Caco-2 (cell line): ENCODE measurements around the gene LINC00632. TPM values are rescaled to one million over a fixed set of nuclear protein-coding genes. Genes with fewer than 3 reads are reported as not detected.

Experiments used
- BruUV-seq: library from RNA; stranded (reverse); fragments of 400-500 nt; replicated peaks from 2 replicates; lab custom pipeline; 2021; lab: Mats Ljungman, UMichigan
- CTCF ChIA-PET: fragments of 300-600 bp; sonication (Branson Sonifier 250); formaldehyde crosslinking; loops from one replicate; lab custom pipeline; 2022; ENCODE audit warnings: antibody characterized with exemption; lab: Charles Lee
- POLR2A ChIA-PET: fragments of 300-600 bp; sonication (Branson Sonifier 250); formaldehyde crosslinking; loops from one replicate; lab custom pipeline; 2022; ENCODE audit warnings: antibody characterized with exemption; lab: Charles Lee
- DNase-seq, 2 experiments: peaks; one replicate each; pipeline versions ENCODE4 v3.0.0 to v3.0.0-alpha.2; 2020 to 2022
- H3K27me3 ChIP-seq: replicated peaks from 2 replicates; pipeline ENCODE4 v1.6.0; 2011; ENCODE audit warnings: low read length; ENCODE audit not compliant: control insufficient read depth, insufficient read depth
- H3K36me3 ChIP-seq: 2 replicates; pipeline ENCODE4 v1.5.1; 2011; ENCODE audit warnings: low read length; ENCODE audit not compliant: control insufficient read depth, insufficient read depth
- H3K4me1 ChIP-seq: fragments of 250-450 bp; sonication (Bioruptor Pico); 2 replicates; pipeline ENCODE4 v1.5.1; 2020; ENCODE audit warnings: mild to moderate bottlenecking
- H3K4me3 ChIP-seq: 2 replicates; pipeline ENCODE4 v1.5.1; 2011; ENCODE audit warnings: low read depth, mild to moderate bottlenecking, control low read depth, low read length
- H3K9me3 ChIP-seq: fragments of 250-450 bp; sonication (Bioruptor Pico); 2 replicates; pipeline ENCODE4 v1.5.1; 2020; ENCODE audit warnings: mild to moderate bottlenecking, moderate library complexity
- H3K27ac Mint-ChIP-seq: one replicate; pipeline ENCODE4 v1.8.0; 2022; ENCODE audit warnings: mixed read lengths; ENCODE audit not compliant: unreplicated experiment
- H3K27me3 Mint-ChIP-seq: one replicate; pipeline ENCODE4 v1.8.0; 2022; ENCODE audit warnings: mixed read lengths; ENCODE audit not compliant: insufficient read depth, unreplicated experiment
- H3K36me3 Mint-ChIP-seq: one replicate; pipeline ENCODE4 v1.8.0; 2022; ENCODE audit warnings: mild to moderate bottlenecking, mixed read lengths; ENCODE audit not compliant: insufficient read depth, unreplicated experiment
- H3K4me1 Mint-ChIP-seq: one replicate; pipeline ENCODE4 v1.8.0; 2022; ENCODE audit warnings: low read depth, mixed read lengths; ENCODE audit not compliant: unreplicated experiment
- H3K4me3 Mint-ChIP-seq: one replicate; pipeline ENCODE4 v1.8.0; 2022; ENCODE audit warnings: mild to moderate bottlenecking, moderate library complexity, mixed read lengths; ENCODE audit not compliant: unreplicated experiment
- H3K9me3 Mint-ChIP-seq: one replicate; pipeline ENCODE4 v1.8.0; 2022; ENCODE audit warnings: mixed read lengths; ENCODE audit not compliant: unreplicated experiment
- intact Hi-C: fragments of 100-400 bp; cut with micrococcal nuclease; formaldehyde crosslinking; loops from one replicate; pipeline ENCODE4 v1.10.0; 2022; ENCODE audit not compliant: unreplicated experiment
- total RNA-seq: library from RNA; stranded (reverse); gene quantifications from 2 replicates; pipeline ENCODE4 v1.2.3, GENCODE V29; 2022
- TF ChIP-seq, protein P1 (sequence below), 2 experiments: fragments of 200-600 bp in 1 of 2; IDR thresholded peaks; 1 replicate in 1 of 2; 2 replicates in 1 of 2; pipeline versions ENCODE4 v1.5.1 to v1.8.0; 2011 to 2022; ENCODE audit warnings: antibody characterized with exemption in 1 of 2, control low read depth in 1 of 2, inconsistent platforms in 1 of 2, low read depth in 1 of 2, low read length in 1 of 2, mild to moderate bottlenecking in 1 of 2, moderate library complexity in 1 of 2; ENCODE audit not compliant: insufficient read depth in 1 of 2, severe bottlenecking in 1 of 2, unreplicated experiment in 1 of 2

Gene LINC00632
- total RNA-seq, 1 experiment from 2014 or later = not detected

GRCh38 chrX:140815868-140816267 lies 106.3 kb downstream of the LINC00632 start:
- Mint-ChIP-seq H3K36me3 (no peaks in the 10 kb centered on the region), H3K4me1 (no peaks in the 10 kb centered on the region), H3K27ac (no peak overlapping the region), H3K27me3 (no peaks in the 10 kb centered on the region), H3K4me3 (no peak overlapping the region), H3K9me3 (no peaks in the 10 kb centered on the region)
- no TSS peak for BruUV-seq
- intact Hi-C loops = no loop called here
- H3K9me3 ChIP-seq = no peaks in the 10 kb centered on the region
- POLR2A ChIA-PET = no interaction called here
- TF ChIP-seq, protein P1, sequence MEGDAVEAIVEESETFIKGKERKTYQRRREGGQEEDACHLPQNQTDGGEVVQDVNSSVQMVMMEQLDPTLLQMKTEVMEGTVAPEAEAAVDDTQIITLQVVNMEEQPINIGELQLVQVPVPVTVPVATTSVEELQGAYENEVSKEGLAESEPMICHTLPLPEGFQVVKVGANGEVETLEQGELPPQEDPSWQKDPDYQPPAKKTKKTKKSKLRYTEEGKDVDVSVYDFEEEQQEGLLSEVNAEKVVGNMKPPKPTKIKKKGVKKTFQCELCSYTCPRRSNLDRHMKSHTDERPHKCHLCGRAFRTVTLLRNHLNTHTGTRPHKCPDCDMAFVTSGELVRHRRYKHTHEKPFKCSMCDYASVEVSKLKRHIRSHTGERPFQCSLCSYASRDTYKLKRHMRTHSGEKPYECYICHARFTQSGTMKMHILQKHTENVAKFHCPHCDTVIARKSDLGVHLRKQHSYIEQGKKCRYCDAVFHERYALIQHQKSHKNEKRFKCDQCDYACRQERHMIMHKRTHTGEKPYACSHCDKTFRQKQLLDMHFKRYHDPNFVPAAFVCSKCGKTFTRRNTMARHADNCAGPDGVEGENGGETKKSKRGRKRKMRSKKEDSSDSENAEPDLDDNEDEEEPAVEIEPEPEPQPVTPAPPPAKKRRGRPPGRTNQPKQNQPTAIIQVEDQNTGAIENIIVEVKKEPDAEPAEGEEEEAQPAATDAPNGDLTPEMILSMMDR (IDR thresholded peaks at IDR 0.05; ENCODE audit: insufficient read depth in 1 of 2, low read depth in 1 of 2, low read length in 1 of 2, severe bottlenecking in 1 of 2, unreplicated experiment in 1 of 2) = no peak
- no peaks in the 10 kb centered on the region for H3K36me3 ChIP-seq
- H3K27me3 ChIP-seq = no peaks in the 10 kb centered on the region
- no peaks in the 10 kb centered on the region for H3K4me1 ChIP-seq
- CTCF ChIA-PET = no interaction called here
- DNase-seq = no peak
- no peak overlapping the region for H3K4me3 ChIP-seq

DNA sequence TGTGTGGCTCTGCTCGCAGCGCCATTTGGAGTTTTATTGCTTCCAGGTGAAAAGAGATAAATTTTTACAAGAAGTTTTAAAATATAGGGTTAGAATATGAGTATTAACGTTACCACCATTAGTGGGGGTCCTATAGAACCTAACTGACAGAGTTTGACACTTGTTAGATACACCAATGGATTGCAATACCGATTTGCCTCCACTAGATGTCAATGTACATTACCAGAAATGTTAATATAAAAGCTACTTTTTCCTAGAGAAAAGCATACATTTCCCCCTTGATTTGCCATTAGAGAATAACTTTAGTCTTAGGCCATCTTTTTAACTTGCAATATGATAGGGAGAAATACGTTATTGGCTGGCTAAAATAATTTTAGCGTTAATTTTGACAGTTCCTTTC lies 108.4 kb downstream of the LINC00632 start:
- Histone ChIP-seq H3K4me1 (no peaks in the 10 kb centered on the region), H3K36me3 (no peaks in the 10 kb centered on the region), H3K4me3 (no peak overlapping the region), H3K27me3 (no peaks in the 10 kb centered on the region), H3K9me3 (no peaks in the 10 kb centered on the region)
- no peaks in the 10 kb centered on the region for H3K36me3 Mint-ChIP-seq
- H3K27ac Mint-ChIP-seq = no peak overlapping the region
- H3K9me3 Mint-ChIP-seq = no peaks in the 10 kb centered on the region
- intact Hi-C loops = no loop called here
- no TSS peak for BruUV-seq
- ChIA-PET CTCF (no interaction called here), POLR2A (no interaction called here)
- TF ChIP-seq, protein P1 (IDR thresholded peaks at IDR 0.05; ENCODE audit: insufficient read depth in 1 of 2, low read depth in 1 of 2, low read length in 1 of 2, severe bottlenecking in 1 of 2, unreplicated experiment in 1 of 2) = peak; percentile 15 to 33
- no peak overlapping the region for H3K4me3 Mint-ChIP-seq
- no peaks in the 10 kb centered on the region for H3K4me1 Mint-ChIP-seq
- DNase-seq = peak in 1 of 2 experiments; percentile 0
- no peaks in the 10 kb centered on the region for H3K27me3 Mint-ChIP-seq

DNA sequence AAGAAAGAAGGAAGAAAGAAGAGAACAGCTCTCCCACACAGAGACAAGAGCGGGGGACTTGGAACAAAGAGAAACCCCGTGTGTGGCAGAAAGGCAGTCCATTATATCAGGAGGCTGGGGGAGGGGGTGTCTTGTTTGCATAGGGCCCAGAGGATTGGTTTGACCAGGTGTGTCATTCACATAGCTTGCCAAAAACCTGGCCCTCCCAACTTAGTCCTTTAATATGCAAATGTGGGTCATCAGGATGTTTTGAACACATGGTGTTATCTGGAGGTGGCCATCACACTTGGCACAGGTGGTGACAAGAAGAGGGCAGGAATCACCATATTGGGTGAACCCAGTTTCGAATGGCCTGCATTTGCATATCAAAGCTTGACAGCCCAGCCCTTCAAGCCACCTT lies 111.7 kb downstream of the LINC00632 start:
- Mint-ChIP-seq H3K27me3 (no peaks in the 10 kb centered on the region), H3K27ac (no peak overlapping the region), H3K36me3 (no peaks in the 10 kb centered on the region), H3K4me1 (no peaks in the 10 kb centered on the region), H3K9me3 (no peaks in the 10 kb centered on the region), H3K4me3 (no peak overlapping the region)
- Histone ChIP-seq H3K4me3 (no peak overlapping the region), H3K36me3 (no peaks in the 10 kb centered on the region), H3K9me3 (no peaks in the 10 kb centered on the region), H3K4me1 (no peaks in the 10 kb centered on the region), H3K27me3 (no peaks in the 10 kb centered on the region)
- no TSS peak for BruUV-seq
- ChIA-PET POLR2A (no interaction called here), CTCF (no interaction called here)
- TF ChIP-seq, protein P1 (IDR thresholded peaks at IDR 0.05; ENCODE audit: insufficient read depth in 1 of 2, low read depth in 1 of 2, low read length in 1 of 2, severe bottlenecking in 1 of 2, unreplicated experiment in 1 of 2) = no peak
- intact Hi-C loops = no loop called here
- DNase-seq = no peak
